GM21717 (cell line): ENCODE data around the gene CCNB3.
"Not testable (repeated sequence)": the region's sequence is repeated elsewhere in the genome, so short reads cannot be mapped to it uniquely, and the experiment has no call there.

Experiments used
- ATAC-seq: cut with Tn5 transposase; IDR thresholded peaks from one replicate; pipeline ENCODE4 v1.9.1; 2021; ENCODE audit warnings: mild to moderate bottlenecking, moderate library complexity; ENCODE audit not compliant: unreplicated experiment

Gene CCNB3

GRCh38 chrX:50204364-50204899, at the start of gene CCNB3:
Gene CCNB3, plus strand, starts transcription at chrX:50204765. Its CDS starts 80,399 bp downstream, at chrX:50285164.
- peak; percentile 97 for ATAC-seq

- no peak for ATAC-seq
These were observed 46.9 kb upstream of the CCNB3 start for GRCh38 chrX:50157545-50158135.

GRCh38 chrX:50158593-50158992, 46.0 kb upstream of the CCNB3 start:
- ATAC-seq = no peak

- ATAC-seq = no peak
These were observed 43.4 kb upstream of the CCNB3 start for GRCh38 chrX:50161127-50161526.

GRCh38 chrX:50165727-50166126, 38.8 kb upstream of the CCNB3 start:
- ATAC-seq = no peak

- ATAC-seq = no peak
These were observed 37.2 kb upstream of the CCNB3 start for GRCh38 chrX:50167366-50167765.

GRCh38 chrX:50168241-50168687, 36.3 kb upstream of the CCNB3 start:
- ATAC-seq = peak; percentile 55

- no peak for ATAC-seq
These were observed 34.8 kb upstream of the CCNB3 start for GRCh38 chrX:50169717-50170116.

- ATAC-seq = no peak
These were observed 24.3 kb upstream of the CCNB3 start for GRCh38 chrX:50180073-50180940.

GRCh38 chrX:50183891-50184290, 20.7 kb upstream of the CCNB3 start:
- ATAC-seq = no peak

GRCh38 chrX:50188859-50189600, 15.5 kb upstream of the CCNB3 start:
- no peak for ATAC-seq

GRCh38 chrX:50198348-50198747, 6.2 kb upstream of the CCNB3 start:
- no peak for ATAC-seq

GRCh38 chrX:50200907-50201306, 3.7 kb upstream of the CCNB3 start, which contains the start of gene AKAP4:
Gene AKAP4, minus strand, starts transcription at chrX:50201007. Its CDS starts 118 bp downstream, at chrX:50200889.
- ATAC-seq = no peak

- no peak for ATAC-seq
These were observed 2.0 kb upstream of the CCNB3 start for GRCh38 chrX:50202539-50202938.

GRCh38 chrX:50206753-50207152, 2.2 kb downstream of the CCNB3 start:
- ATAC-seq = no peak

- no peak for ATAC-seq
These were observed 6.9 kb downstream of the CCNB3 start for GRCh38 chrX:50211510-50211909.

- ATAC-seq = no peak
These were observed 76.7 kb downstream of the CCNB3 start for GRCh38 chrX:50281253-50281652.

- no peak for ATAC-seq
These were observed 122.7 kb downstream of the CCNB3 start for GRCh38 chrX:50327235-50327634.

GRCh38 chrX:50332668-50333067, 128.1 kb downstream of the CCNB3 start:
- not testable (repeated sequence) for ATAC-seq

GRCh38 chrX:50333308-50333707, 128.7 kb downstream of the CCNB3 start:
- no peak for ATAC-seq

- no peak for ATAC-seq
These were observed 139.4 kb downstream of the CCNB3 start for GRCh38 chrX:50343917-50344316.
